Calu3 (cell line): ENCODE results near the gene PDLIM1. TPM values are rescaled to one million over a fixed set of nuclear protein-coding genes. Genes with fewer than 3 reads are reported as not detected.
"Not testable (repeated sequence)": the region's sequence is repeated elsewhere in the genome, so short reads cannot be mapped to it uniquely, and the experiment has no call there.

ENCODE experiments used
- BruUV-seq: library from RNA; stranded (reverse); fragments of 400-500 nt; replicated peaks from 2 replicates; lab custom pipeline; 2021; lab: Mats Ljungman, UMichigan
- CTCF ChIA-PET: fragments of 300-600 bp; sonication (Branson Sonifier 250); formaldehyde crosslinking; loops from one replicate; lab custom pipeline; 2022; ENCODE audit warnings: antibody characterized with exemption; lab: Charles Lee
- DNase-seq: peaks from one replicate; pipeline ENCODE4 v3.0.0; 2022
- H3K27ac Mint-ChIP-seq: one replicate; pipeline ENCODE4 v1.8.0; 2022; ENCODE audit warnings: mixed read lengths; ENCODE audit not compliant: unreplicated experiment
- H3K27me3 Mint-ChIP-seq: one replicate; pipeline ENCODE4 v1.8.0; 2022; ENCODE audit warnings: mixed read lengths; ENCODE audit not compliant: unreplicated experiment
- H3K36me3 Mint-ChIP-seq: one replicate; pipeline ENCODE4 v1.8.0; 2022; ENCODE audit warnings: mild to moderate bottlenecking, moderate library complexity, mixed read lengths; ENCODE audit not compliant: insufficient read depth, unreplicated experiment
- H3K4me1 Mint-ChIP-seq: one replicate; pipeline ENCODE4 v1.8.0; 2022; ENCODE audit warnings: mild to moderate bottlenecking, low read depth, mixed read lengths; ENCODE audit not compliant: unreplicated experiment
- H3K4me3 Mint-ChIP-seq: one replicate; pipeline ENCODE4 v1.8.0; 2022; ENCODE audit warnings: mild to moderate bottlenecking, low read depth, moderate library complexity, mixed read lengths; ENCODE audit not compliant: unreplicated experiment
- H3K9me3 Mint-ChIP-seq: one replicate; pipeline ENCODE4 v1.8.0; 2022; ENCODE audit warnings: low read depth, mixed read lengths; ENCODE audit not compliant: unreplicated experiment
- CTCF ChIP-seq: fragments of 200-600 bp; IDR thresholded peaks from one replicate; pipeline ENCODE4 v1.8.0; 2022; ENCODE audit warnings: antibody characterized with exemption; ENCODE audit not compliant: unreplicated experiment
- intact Hi-C: fragments of 100-400 bp; cut with micrococcal nuclease; formaldehyde crosslinking; loops from one replicate; pipeline ENCODE4 v1.10.0; 2022; ENCODE audit not compliant: unreplicated experiment
- total RNA-seq: library from RNA; stranded (reverse); gene quantifications from 2 replicates; pipeline ENCODE4 v1.2.3, GENCODE V29; 2022

PDLIM1 gene
- total RNA-seq, 1 experiment from 2014 or later, result 49.7 TPM

GRCh38 chr10:95236068-95236903, 54.5 kb downstream of the PDLIM1 start:
- BruUV-seq, result no TSS peak

GRCh38 chr10:95235676-95236067, 55.1 kb downstream of the PDLIM1 start:
- Mint-ChIP-seq H3K4me1 (no peaks in the 10 kb centered on the region), H3K9me3 (no peaks in the 10 kb centered on the region), H3K27ac (no peak overlapping the region), H3K36me3 (no peaks in the 10 kb centered on the region), H3K4me3 (no peak overlapping the region), H3K27me3 (no peaks in the 10 kb centered on the region)
- intact Hi-C loops, result no loop called here
- CTCF ChIA-PET, result interaction anchor here (0.6 kb wide), 1 partner anchor 319 kb away, joined by 6 read pairs; no protein-coding TSS in a partner anchor
- no peak for DNase-seq
- TF ChIP-seq CTCF, result no peak
- no TSS peak for BruUV-seq

More at GRCh38 chr10:95236068-95236903, 54.5 kb downstream of the PDLIM1 start:
- Mint-ChIP-seq H3K27ac (no peak overlapping the region), H3K9me3 (no peaks in the 10 kb centered on the region), H3K4me3 (no peak overlapping the region), H3K36me3 (no peaks in the 10 kb centered on the region), H3K4me1 (no peaks in the 10 kb centered on the region), H3K27me3 (no peaks in the 10 kb centered on the region)
- TF ChIP-seq CTCF, result no peak
- DNase-seq, result no peak
- intact Hi-C loops, result no loop called here
- CTCF ChIA-PET, result interaction anchor here (0.6 kb wide), 2 partner anchors 138 to 320 kb away, joined by 4 to 6 read pairs; no protein-coding TSS in a partner anchor

GRCh38 chr10:95234951-95235350, 55.9 kb downstream of the PDLIM1 start:
- BruUV-seq, result no TSS peak
- no peak for DNase-seq
- no peaks in the 10 kb centered on the region for H3K36me3 Mint-ChIP-seq
- H3K4me1 Mint-ChIP-seq, result peaks cover 3% of the 10 kb centered on the region
- H3K9me3 Mint-ChIP-seq, result no peaks in the 10 kb centered on the region
- no peaks in the 10 kb centered on the region for H3K27me3 Mint-ChIP-seq
- intact Hi-C loops, result no loop called here
- no peak overlapping the region for H3K27ac Mint-ChIP-seq
- CTCF ChIA-PET, result no interaction called here
- no peak for TF ChIP-seq CTCF
- no peak overlapping the region for H3K4me3 Mint-ChIP-seq

- BruUV-seq, result no TSS peak
- no peak overlapping the region for H3K4me3 Mint-ChIP-seq
- no peak for DNase-seq
- no peak overlapping the region for H3K27ac Mint-ChIP-seq
- H3K27me3 Mint-ChIP-seq, result no peaks in the 10 kb centered on the region
- intact Hi-C loops, result no loop called here
- H3K36me3 Mint-ChIP-seq, result no peaks in the 10 kb centered on the region
- no peaks in the 10 kb centered on the region for H3K9me3 Mint-ChIP-seq
- H3K4me1 Mint-ChIP-seq, result peaks cover 13% of the 10 kb centered on the region
- CTCF ChIA-PET, result no interaction called here
- no peak for TF ChIP-seq CTCF
Observed at GRCh38 chr10:95233377-95234034, 57.3 kb downstream of the PDLIM1 start.

- DNase-seq, H3K4me3 Mint-ChIP-seq, H3K27me3 Mint-ChIP-seq, intact Hi-C loops, H3K9me3 Mint-ChIP-seq, CTCF ChIA-PET, H3K36me3 Mint-ChIP-seq, BruUV-seq, H3K27ac Mint-ChIP-seq: not testable (repeated sequence)
- H3K4me1 Mint-ChIP-seq, result peaks cover 13% of the 10 kb centered on the region
Observed at GRCh38 chr10:95230677-95231586, 59.9 kb downstream of the PDLIM1 start.
